Prostate gland (tissue), 2 donors: ENCODE results near the gene ZNF532.

Experiments
- CTCF ChIP-seq, 4 experiments: fragments of 200-600 bp in 2 of 4; fragments of 450-650 bp in 2 of 4; sonication (generic) in 2 of 4; IDR thresholded peaks; 1 replicate in 3 of 4; 2 replicates in 1 of 4; pipeline ENCODE4 v1.5.1; 2016 to 2019; ENCODE audit warnings: antibody characterized with exemption in 4 of 4, mild to moderate bottlenecking in 2 of 4, moderate library complexity in 2 of 4
- POLR2A ChIP-seq: fragments of 450-650 bp; IDR thresholded peaks from one replicate; pipeline ENCODE4 v1.6.1; 2016; ENCODE audit warnings: antibody characterized with exemption, mild to moderate bottlenecking

DNA sequence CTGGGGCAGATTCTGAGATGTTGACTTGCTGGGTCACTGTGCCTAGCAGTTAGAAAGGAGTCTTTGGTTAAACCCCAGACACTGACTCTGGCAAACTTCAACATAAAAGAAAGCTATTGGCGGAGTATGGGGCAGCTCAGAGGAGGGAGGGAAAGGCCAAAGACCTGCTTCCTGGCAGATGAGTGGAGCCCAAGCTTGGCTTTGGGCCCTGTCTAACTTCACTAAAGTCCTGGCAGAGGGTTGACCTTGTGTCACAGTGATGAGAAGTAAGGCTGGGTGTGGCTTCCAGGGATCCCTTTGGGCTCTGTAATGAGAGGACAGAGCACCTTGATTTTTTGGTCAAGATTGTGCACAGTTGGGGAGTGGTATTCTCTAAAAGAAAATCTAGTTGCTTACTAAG is 145.2 kb downstream of the ZNF532 start:
- TF ChIP-seq CTCF (IDR thresholded peaks at IDR 0.05): no peak
- TF ChIP-seq POLR2A: no peak
